ENCODE data around the gene KAT6B. TPM values are rescaled to one million over a fixed set of nuclear protein-coding genes. Genes with fewer than 3 reads are reported as not detected.

The KAT6B gene
- total and polyA plus RNA-seq, 10 of the 15 experiments (the other 5 are each of a cell fraction or from before 2014, with no cell fraction given), result 2.7 to 22.6 (median 15.7) TPM

- no peak for TF ChIP-seq HSF1 (IDR thresholded peaks at IDR 0.05; ENCODE audit: low read depth, low read length)
- no peak for TF ChIP-seq FOS (IDR thresholded peaks at IDR 0.05; ENCODE audit: borderline replicate concordance, extremely low read depth, insufficient read length)
- TF ChIP-seq ESRRA (IDR thresholded peaks at IDR 0.05; ENCODE audit: low read length), result no peak
- TF ChIP-seq RB1 (IDR thresholded peaks at IDR 0.05; ENCODE audit: borderline replicate concordance), result no peak
- no peak for TF ChIP-seq SMAD5 (IDR thresholded peaks at IDR 0.05; ENCODE audit: low read depth)
- TF ChIP-seq CREB1 (IDR thresholded peaks at IDR 0.05; ENCODE audit: low read depth), result no peak
- TF ChIP-seq BCL11A (IDR thresholded peaks at IDR 0.05; ENCODE audit: low read depth, low read length), result no peak
- no peak for TF ChIP-seq IRF5 (IDR thresholded peaks at IDR 0.05; ENCODE audit: borderline replicate concordance)
Observed at GRCh38 chr10:74936577-74937265, 110.3 kb downstream of the KAT6B start (continued).

GRCh38 chr10:74937266-74937856 lies 111.0 kb downstream of the KAT6B start:
- ChIA-PET POLR2A (interaction anchor here (0.7 to 1.0 kb wide), 3 partner anchors 8 to 14 kb away, joined by 3 read pairs; no protein-coding TSS in a partner anchor), SMC1A (ENCODE audit: uncharacterized antibody, unreplicated experiment) (interaction anchor here (0.9 to 2.1 kb wide), 8 partner anchors 10 to 83 kb away, joined by 3 to 7 read pairs (median 4); no protein-coding TSS in a partner anchor), CTCF (interaction anchor here (0.9 to 1.0 kb wide), 2 partner anchors 36 to 61 kb away, joined by 3 read pairs; no protein-coding TSS in a partner anchor), RAD21 (ENCODE audit: unreplicated experiment) (interaction anchor here (1.0 to 1.4 kb wide), 2 partner anchors 24 to 63 kb away, joined by 3 read pairs; no protein-coding TSS in a partner anchor)
- in situ Hi-C loops (cut with MboI), result no loop called here
- no peaks in the 10 kb centered on the region for H3K27me3 ChIP-seq (replicated peaks in 1 of 2; ENCODE audit: control insufficient read depth in 2 of 2, insufficient read depth in 2 of 2, low read length in 1 of 2)
- no peak overlapping the region for H3K9ac ChIP-seq (ENCODE audit: control insufficient read depth, insufficient read depth, low read length)
- no peak overlapping the region for H3K4me2 ChIP-seq (ENCODE audit: control insufficient read depth, insufficient read depth)
- no peak overlapping the region for H3K27ac ChIP-seq (ENCODE audit: control insufficient read depth, insufficient read depth)
- FAIRE-seq (no peak), DNase-seq (ENCODE audit: low read depth, low spot score) (no peak), ATAC-seq (no peak)
- no peaks in the 10 kb centered on the region for H3K36me3 ChIP-seq (ENCODE audit: control insufficient read depth in 2 of 2, insufficient read depth in 2 of 2, low read length in 1 of 2)
- no peaks in the 10 kb centered on the region for H4K20me1 ChIP-seq (ENCODE audit: control insufficient read depth, insufficient read depth)
- intact Hi-C loops (cut with micrococcal nuclease; ENCODE audit: unreplicated experiment), result no loop called here
- no peaks in the 10 kb centered on the region for H3K4me1 ChIP-seq (ENCODE audit: control insufficient read depth, insufficient read depth, low read length)
- peaks cover 10% of the 10 kb centered on the region for H3K79me2 ChIP-seq (ENCODE audit: control insufficient read depth, insufficient read depth, low read length)
- no peak overlapping the region for H2AFZ ChIP-seq (ENCODE audit: control insufficient read depth, low read depth, low read length)
- H3K4me3 ChIP-seq, result no peak overlapping the region
- BruUV-seq (replicated peaks), result no TSS peak
- H3K9me3 ChIP-seq (replicated peaks; ENCODE audit: control insufficient read depth, insufficient read depth, low read length), result no peaks in the 10 kb centered on the region
- 53% methylated on average over 1 of the region's 1 CpG for WGBS (ENCODE audit: insufficient coverage, insufficient replicate concordance, low lambda C conversion rate, missing lambda C conversion rate)
- TF ChIP-seq CBX3 (IDR thresholded peaks at IDR 0.05; ENCODE audit: borderline replicate concordance, low read depth) (no peak), SMARCA5 (IDR thresholded peaks at IDR 0.05) (no peak), EZH2 (IDR thresholded peaks at IDR 0.05; ENCODE audit: borderline replicate concordance, control insufficient read depth, low read depth, low read length) (no peak), PBX3 (IDR thresholded peaks at IDR 0.05; ENCODE audit: insufficient replicate concordance, low read depth, low read length) (no peak), BHLHE40 (IDR thresholded peaks at IDR 0.05; ENCODE audit: borderline replicate concordance in 1 of 2, low read depth in 2 of 2, low read length in 1 of 2) (no peak), ESRRA (IDR thresholded peaks at IDR 0.05; ENCODE audit: low read length) (no peak), IRF5 (IDR thresholded peaks at IDR 0.05; ENCODE audit: borderline replicate concordance) (no peak), SREBF1 (IDR thresholded peaks at IDR 0.05; ENCODE audit: low read length) (no peak), CREB1 (IDR thresholded peaks at IDR 0.05; ENCODE audit: low read depth) (no peak)
